ENCODE measurements around the gene FBXW5.

Gene FBXW5

DNA sequence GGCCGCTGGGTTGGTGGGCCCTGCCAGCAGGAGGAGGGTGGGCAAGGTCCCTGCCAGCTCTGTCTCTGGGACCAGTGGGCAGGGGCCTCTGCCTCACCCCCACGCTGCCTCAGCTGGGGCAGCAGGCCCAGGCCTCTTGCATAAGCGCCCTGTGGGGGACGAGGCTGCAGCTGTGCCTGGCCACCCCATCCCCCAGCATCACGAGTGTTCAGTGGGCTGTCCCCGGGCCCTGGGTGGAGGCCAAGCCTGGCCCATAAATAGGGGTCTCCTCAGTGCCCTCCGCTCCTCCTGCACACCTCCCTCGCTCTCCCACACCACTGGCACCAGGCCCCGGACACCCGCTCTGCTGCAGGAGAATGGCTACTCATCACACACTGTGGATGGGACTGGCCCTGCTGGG, 32.7 kb upstream of the FBXW5 start, which contains the start of gene PTGDS:
Gene PTGDS (plus strand): TSS at position 282 of the 400 bp plus-strand sequence. CDS start 75 bp downstream, at position 357.
- DNase-seq: no peak

DNA sequence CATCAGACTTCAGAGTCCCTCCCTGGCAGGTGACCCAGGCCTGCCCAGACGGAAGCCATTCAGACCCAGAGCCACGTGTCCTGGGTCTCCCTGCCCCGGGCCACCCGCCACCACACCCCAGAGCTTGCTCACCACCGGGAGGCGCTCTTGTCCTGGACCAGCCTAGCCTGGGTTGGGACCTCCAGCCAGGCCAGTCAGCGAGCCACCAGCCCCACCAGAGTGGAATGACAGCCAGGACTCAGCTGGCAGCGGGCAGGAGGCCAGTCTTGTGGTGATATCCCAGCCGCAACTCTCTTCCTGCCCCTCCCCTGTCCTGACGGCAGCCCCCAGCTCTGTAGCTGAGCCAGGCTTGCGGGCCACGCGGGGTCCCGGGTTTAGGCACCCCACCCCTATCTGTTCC, 31.1 kb upstream of the FBXW5 start:
- peak; percentile 40 for DNase-seq

- DNase-seq: no peak
These were observed 30.4 kb upstream of the FBXW5 start for GRCh38 chr9:136974817-136975535.

DNA sequence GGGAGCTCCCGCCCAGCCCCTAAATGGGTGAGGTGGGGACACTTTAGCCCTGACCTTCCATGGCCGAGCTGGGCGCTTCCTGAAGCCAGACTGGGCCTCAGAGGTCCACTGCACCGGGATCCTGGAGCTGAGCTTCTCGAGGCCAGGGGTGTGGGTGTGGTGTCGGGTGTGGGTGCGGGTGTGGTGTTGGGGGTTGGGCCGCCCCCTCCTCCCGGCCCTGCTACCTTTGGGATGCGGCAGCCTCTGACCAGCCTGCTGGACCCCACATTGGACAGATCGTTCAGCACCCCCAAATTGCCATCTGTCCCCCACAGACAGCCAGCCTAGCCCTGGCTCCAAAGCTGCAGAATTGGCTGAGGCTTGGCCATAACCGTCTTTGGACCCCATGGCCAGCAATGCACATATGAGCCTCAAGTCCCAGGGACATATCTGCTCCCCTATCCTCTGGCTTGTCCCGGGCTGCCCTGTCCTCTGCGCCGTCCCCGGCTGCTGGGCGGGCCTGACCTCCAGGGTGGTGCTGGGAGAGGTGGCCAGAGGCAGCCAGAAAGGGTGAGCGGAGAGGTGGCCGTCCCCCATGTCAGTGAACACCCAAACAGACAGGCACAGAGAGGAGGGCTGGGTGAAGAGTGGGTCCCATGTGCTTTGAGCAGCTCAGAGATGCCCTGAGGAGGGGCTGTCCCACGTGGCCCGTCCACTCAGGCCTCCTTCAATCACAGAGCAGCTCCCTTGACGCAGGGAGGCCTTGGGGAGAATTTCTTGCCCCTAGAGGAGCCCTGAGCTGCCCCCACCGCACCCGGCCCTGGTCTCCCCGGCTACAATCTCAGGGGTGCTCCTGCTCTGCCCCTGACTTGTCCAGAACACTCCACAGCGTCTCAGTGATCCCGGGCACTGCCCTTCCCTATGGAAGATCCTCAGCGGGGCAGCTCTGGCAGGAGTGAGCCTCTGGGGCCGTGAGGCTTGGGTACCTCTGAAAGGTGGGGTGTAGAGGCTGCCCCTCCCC, 29.4 kb upstream of the FBXW5 start:
- no peak for DNase-seq

- DNase-seq: no peak
These were observed 28.2 kb upstream of the FBXW5 start for GRCh38 chr9:136972743-136973142.

- no peak for DNase-seq
These were observed 27.8 kb upstream of the FBXW5 start for GRCh38 chr9:136972335-136972734.

GRCh38 chr9:136971746-136972145, 27.2 kb upstream of the FBXW5 start:
- no peak for DNase-seq

- DNase-seq: no peak
These were observed 25.8 kb upstream of the FBXW5 start for GRCh38 chr9:136970361-136970760.

- DNase-seq: no peak
These were observed 25.2 kb upstream of the FBXW5 start for GRCh38 chr9:136969774-136970173.

GRCh38 chr9:136969150-136969549, 24.6 kb upstream of the FBXW5 start:
- no peak for DNase-seq

DNA sequence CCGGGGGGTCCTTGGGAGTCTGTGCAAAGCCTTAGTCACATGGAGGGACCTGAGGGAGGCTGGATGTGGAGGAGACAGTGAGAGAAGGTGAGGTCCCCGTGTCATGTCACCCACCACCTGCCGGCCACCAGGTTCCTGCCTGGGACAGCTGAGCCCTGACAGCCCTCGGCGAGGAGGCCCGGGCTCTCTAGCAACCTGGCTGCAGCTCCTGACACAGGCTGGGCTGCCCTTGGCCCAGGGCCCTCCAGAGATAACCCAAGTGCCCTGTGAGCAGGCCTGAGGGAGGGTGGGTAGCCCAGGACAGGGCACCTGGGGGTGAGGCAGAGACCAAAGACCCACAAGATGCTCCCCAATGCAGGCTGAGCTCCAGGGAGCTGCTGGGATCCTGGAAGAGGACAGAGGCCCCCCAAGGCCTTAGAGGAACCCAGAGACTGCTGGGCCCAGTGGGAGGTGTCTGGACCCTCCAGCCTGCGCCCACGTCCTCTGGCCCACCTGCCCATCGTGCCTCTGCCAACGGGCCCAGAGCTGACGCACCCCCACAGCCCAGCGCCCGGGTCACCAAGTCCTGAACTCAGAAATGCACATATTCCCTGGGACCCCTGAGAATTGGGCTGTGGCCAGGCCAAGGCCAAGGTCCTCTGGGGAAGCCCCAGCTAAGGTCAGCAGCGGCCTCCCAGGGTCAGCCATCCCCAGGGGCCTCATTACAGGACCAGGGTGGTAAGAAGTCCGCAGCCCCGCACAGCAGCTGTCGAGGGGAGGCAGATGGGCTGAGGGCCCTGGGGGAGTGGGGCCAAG, 24.0 kb upstream of the FBXW5 start:
- no peak for DNase-seq

DNA sequence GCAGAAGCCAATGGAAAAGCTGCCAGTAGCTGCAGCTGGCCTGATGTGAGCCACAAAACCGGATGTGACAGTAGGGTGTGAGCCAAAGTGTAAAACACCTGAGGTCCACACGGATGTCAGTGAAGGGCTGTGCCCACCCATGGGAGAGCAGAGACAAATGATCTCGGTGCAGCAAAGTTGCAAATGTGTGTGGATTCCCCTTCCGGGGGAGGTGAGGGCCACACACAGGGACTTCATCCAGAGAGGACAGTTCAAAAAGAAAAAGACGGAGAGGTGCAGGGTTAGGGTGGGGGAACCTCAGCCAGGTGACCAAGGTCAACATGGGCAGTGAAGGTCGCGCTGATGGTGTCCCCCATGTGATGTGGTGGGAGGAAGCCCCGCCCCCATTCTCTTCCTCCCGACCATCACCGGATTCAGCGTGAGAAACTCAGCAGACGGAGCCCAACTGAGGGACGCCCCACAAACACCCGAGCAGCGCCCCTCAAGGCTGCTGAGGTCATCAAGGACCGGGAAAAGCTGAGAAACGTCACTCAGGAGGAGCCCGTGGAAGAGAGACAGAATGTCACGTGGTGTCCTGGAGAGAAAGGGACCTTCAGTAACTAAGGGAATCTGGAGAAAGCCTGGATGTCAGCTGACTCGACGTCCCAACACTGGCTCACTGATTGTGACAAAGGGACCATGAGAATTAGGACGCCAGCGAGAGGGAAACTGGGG, 21.4 kb upstream of the FBXW5 start:
- peak; percentile 78 for DNase-seq

GRCh38 chr9:136964833-136965422, 20.4 kb upstream of the FBXW5 start:
- no peak for DNase-seq

DNA sequence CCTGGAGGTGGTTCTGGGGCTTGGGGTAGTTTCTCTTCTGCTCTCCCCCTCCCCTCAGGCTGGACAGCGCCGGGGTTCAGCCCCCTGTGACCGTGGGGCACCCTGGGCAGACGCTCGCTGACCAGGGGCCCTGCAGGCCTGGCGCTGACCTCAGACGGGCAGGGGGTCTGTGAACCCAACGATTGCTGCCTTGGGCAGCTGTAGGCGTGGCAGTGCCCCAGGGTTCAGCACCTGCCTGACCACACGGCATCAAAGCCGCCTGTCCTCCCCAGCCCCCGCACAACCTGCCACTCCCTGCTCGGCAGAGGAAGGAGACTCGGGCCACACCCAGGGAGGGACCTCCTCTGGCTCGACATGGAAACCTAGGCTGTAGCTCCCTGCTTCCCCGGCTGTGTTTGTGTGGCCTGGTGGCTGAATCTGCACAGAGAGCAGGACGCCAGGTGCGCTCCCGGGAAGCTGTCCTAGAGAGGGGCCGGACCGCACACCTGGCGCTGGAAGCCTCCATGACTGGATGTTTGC, 19.7 kb upstream of the FBXW5 start:
- DNase-seq: no peak

DNA sequence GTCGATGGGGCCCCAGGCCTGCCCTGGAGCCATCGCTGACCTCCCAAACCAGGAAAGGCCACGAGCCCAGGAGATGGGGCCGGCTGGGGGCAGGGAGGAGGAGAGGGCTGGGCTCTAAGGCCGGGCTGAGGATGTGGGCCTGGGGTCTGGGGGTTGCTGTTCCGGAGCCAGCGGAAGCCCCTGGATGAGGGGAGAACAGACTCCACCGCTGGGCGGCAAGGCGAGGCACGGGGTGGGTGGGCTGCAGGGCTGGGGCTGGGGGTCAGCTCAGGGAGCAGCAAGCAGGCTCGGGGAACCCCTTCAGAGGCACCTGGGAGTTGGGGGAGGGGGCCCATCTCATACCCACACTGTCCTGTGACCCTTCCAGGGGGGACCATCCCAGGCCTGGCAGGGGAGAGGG, 19.2 kb upstream of the FBXW5 start:
- DNase-seq: no peak

GRCh38 chr9:136963341-136963740, 18.8 kb upstream of the FBXW5 start:
- DNase-seq: no peak

DNA sequence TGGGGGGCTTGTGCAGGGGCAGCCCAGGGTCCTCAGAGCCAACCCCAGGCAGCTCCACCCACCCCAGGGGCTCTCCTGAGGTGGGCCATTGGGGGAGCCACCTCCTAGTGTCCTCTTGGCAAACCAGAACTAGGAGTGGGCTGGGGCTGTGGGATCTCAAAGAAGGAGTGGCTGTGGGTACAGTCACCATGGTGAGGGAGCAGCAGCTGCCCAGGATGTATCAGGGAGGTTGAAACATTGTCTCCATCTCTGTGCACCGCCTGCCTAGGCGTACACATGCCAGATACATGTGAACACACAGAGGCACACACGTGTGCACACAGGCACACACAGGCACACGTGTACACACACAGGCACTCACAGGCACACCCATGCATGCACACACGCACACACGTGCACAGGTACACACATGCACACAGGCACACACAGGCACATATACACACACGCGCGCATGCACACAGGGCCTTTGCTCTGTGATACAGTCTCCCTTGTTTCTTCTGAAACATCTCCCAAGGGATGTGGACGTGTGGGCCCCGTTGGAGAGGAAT, 18.2 kb upstream of the FBXW5 start:
- DNase-seq: no peak

- DNase-seq: no peak
These were observed 17.6 kb upstream of the FBXW5 start for GRCh38 chr9:136962163-136962562.

DNA sequence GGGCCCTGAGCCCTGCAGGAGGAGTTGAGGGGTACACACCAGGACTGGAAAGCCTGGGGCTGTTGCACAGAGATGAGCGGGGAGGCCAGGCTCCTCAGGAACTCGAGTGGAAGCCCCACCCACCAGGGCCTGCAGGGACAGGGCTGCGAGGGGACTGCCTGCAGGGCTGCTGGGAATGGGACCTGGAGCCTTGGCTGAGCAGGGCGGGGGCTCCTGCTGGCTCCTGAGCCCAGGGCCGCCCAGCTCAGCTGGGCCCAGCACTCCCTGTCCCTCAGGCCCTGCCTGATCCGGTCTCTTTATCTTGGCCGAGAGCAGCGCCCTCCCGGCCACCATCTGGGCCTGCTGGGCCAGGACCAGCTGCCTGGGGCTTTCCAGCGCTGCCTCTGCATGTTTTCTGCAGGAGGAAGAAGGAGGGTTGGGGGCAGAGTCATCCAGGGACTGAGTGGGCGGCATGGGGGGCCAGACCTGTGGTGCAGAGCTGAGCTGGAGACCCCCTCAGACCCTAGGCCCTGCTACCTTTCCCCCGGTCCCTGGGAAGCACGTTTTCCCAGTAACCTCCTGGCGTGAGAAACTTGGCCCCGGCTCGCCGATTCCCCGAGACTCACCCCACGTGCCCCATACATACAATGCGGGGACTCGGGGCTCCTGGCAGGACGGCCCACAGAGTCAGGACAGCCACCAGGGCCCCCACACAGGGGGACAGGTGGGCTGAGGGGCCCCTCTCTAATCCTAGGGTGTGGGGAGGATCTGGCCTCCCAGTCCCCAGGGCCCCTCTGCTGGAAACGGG, 16.9 kb upstream of the FBXW5 start:
- no peak for DNase-seq

DNA sequence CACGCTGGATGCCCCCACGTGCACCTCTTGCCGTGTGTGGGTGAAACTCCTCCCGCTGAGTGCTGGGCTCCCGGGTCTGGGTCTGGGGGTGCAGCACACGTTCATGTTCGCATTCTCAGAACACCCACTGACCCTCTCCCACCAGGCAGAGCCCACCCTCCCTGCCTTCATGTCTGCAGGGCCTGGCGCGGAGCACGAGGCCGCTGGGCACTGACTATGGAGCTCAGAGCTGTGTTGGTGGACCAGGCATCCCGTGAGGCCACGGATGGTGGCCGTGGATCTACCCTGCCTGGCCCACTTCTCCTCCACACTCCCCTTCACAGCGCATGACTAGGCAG, 16.4 kb upstream of the FBXW5 start:
- no peak for DNase-seq
